ENCODE data around the gene IL6ST. TPM values are rescaled to one million over a fixed set of nuclear protein-coding genes. Genes with fewer than 3 reads are reported as not detected.
"Not testable (repeated sequence)": the region's sequence is repeated elsewhere in the genome, so short reads cannot be mapped to it uniquely, and the experiment has no call there.

The IL6ST gene
- polyA plus RNA-seq, 1 experiment, result 448 TPM

DNA sequence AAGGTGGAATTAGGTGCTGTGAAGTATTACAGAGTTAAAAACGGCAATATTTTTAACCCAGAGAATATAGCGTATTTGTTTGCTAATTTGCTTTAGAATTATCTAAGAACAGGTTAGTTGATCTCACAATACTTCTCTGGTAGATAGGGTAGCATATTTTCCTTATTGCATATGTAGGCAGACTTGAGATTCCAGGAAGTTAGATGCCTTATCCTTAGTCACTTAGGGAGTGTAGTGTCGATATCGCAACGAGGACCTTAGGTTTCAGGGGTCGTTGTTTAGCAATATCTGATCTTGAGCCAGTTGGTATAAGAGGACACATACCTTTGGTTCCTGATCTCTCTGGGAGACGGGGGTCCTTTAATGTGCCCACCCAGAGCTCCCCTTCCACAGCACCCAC lies 28.5 kb upstream of the IL6ST start:
- Histone ChIP-seq H3K4me3 (ENCODE audit: low read depth, low read length) (no peak overlapping the region), H3K27ac (ENCODE audit: low read depth, low read length) (peak overlapping the region; percentile 22), H3K27me3 (ENCODE audit: control insufficient read depth, insufficient read depth, low read length) (no peaks in the 10 kb centered on the region), H3K9me3 (ENCODE audit: control insufficient read depth, insufficient read depth, low read length) (no peaks in the 10 kb centered on the region; the same call in 1 of the 2 replicates)
- no peak for DNase-seq (ENCODE audit: low read depth, low spot score)
- TF ChIP-seq, protein P1, sequence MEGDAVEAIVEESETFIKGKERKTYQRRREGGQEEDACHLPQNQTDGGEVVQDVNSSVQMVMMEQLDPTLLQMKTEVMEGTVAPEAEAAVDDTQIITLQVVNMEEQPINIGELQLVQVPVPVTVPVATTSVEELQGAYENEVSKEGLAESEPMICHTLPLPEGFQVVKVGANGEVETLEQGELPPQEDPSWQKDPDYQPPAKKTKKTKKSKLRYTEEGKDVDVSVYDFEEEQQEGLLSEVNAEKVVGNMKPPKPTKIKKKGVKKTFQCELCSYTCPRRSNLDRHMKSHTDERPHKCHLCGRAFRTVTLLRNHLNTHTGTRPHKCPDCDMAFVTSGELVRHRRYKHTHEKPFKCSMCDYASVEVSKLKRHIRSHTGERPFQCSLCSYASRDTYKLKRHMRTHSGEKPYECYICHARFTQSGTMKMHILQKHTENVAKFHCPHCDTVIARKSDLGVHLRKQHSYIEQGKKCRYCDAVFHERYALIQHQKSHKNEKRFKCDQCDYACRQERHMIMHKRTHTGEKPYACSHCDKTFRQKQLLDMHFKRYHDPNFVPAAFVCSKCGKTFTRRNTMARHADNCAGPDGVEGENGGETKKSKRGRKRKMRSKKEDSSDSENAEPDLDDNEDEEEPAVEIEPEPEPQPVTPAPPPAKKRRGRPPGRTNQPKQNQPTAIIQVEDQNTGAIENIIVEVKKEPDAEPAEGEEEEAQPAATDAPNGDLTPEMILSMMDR (IDR thresholded peaks at IDR 0.05; ENCODE audit: low read depth, low read length), result no peak
- ChIA-PET CTCF (no interaction called here), POLR2A (no interaction called here)

- Histone ChIP-seq H3K27ac (ENCODE audit: low read depth, low read length) (no peak overlapping the region), H3K4me3 (ENCODE audit: low read depth, low read length) (no peak overlapping the region), H3K27me3 (ENCODE audit: control insufficient read depth, insufficient read depth, low read length) (no peaks in the 10 kb centered on the region), H3K9me3 (ENCODE audit: control insufficient read depth, insufficient read depth, low read length) (peaks cover 8% of the 10 kb centered on the region)
- CTCF ChIA-PET, result interaction anchor here (0.6 kb wide), 2 partner anchors 9 to 91 kb away, joined by 4 read pairs; no protein-coding TSS in a partner anchor
- DNase-seq (ENCODE audit: low read depth, low spot score), result no peak
- TF ChIP-seq, protein P1 (IDR thresholded peaks at IDR 0.05; ENCODE audit: low read depth, low read length), result no peak
- POLR2A ChIA-PET, result interaction anchor here (0.6 kb wide), 1 partner anchor 85 kb away, joined by 3 read pairs; no protein-coding TSS in a partner anchor
Observed at GRCh38 chr5:56019306-56020272, 24.8 kb upstream of the IL6ST start.

DNA sequence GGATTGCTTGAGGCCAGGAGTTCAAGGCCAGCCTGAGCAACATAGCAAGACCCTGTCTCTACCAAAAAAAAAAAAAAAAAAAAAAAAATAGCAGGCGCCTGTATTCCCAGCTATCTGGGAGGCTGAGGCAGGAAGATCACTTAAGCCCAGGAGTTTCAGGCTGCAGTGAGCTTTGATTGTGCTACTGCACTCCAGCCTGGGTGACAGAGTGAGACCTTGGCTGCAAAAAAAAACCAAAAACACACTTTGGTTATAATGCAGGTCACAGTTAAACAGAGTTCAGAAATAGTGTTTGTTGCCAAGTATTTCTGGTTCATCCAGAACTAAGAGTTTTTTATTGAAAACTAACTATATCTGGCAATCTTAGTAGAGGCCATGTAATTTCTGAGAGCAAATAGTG lies 24.1 kb upstream of the IL6ST start:
- peaks cover 8% of the 10 kb centered on the region for H3K9me3 ChIP-seq (ENCODE audit: control insufficient read depth, insufficient read depth, low read length)
- no peak for DNase-seq (ENCODE audit: low read depth, low spot score)
- TF ChIP-seq, protein P1 (IDR thresholded peaks at IDR 0.05; ENCODE audit: low read depth, low read length), result no peak
- POLR2A ChIA-PET, result interaction anchor here (0.6 kb wide), 1 partner anchor 84 kb away, joined by 3 read pairs; no protein-coding TSS in a partner anchor
- no peak overlapping the region for H3K27ac ChIP-seq (ENCODE audit: low read depth, low read length)
- no peak overlapping the region for H3K4me3 ChIP-seq (ENCODE audit: low read depth, low read length)
- CTCF ChIA-PET, result interaction anchor here (0.6 kb wide), 1 partner anchor 8 kb away, joined by 4 read pairs; no protein-coding TSS in a partner anchor
- H3K27me3 ChIP-seq (ENCODE audit: control insufficient read depth, insufficient read depth, low read length), result no peaks in the 10 kb centered on the region

- CTCF ChIA-PET; DNase-seq (ENCODE audit: low read depth, low spot score); H3K27me3 ChIP-seq (ENCODE audit: control insufficient read depth, insufficient read depth, low read length); H3K9me3 ChIP-seq (ENCODE audit: control insufficient read depth, insufficient read depth, low read length); H3K27ac ChIP-seq (ENCODE audit: low read depth, low read length); POLR2A ChIA-PET; H3K4me3 ChIP-seq (ENCODE audit: low read depth, low read length): not testable (repeated sequence)
Observed at GRCh38 chr5:56014701-56015100, 19.9 kb upstream of the IL6ST start.

- H3K27me3 ChIP-seq (ENCODE audit: control insufficient read depth, insufficient read depth, low read length); H3K9me3 ChIP-seq (ENCODE audit: control insufficient read depth, insufficient read depth, low read length); H3K27ac ChIP-seq (ENCODE audit: low read depth, low read length); CTCF ChIA-PET; POLR2A ChIA-PET; H3K4me3 ChIP-seq (ENCODE audit: low read depth, low read length); DNase-seq (ENCODE audit: low read depth, low spot score): not testable (repeated sequence)
Observed at GRCh38 chr5:56013939-56014338, 19.2 kb upstream of the IL6ST start.
